Glomerular endothelial cell (primary cell): ENCODE data around the gene STAU1. TPM values are rescaled to one million over a fixed set of nuclear protein-coding genes. Genes with fewer than 3 reads are reported as not detected.
"Not testable (repeated sequence)": the region's sequence is repeated elsewhere in the genome, so short reads cannot be mapped to it uniquely, and the experiment has no call there.

Experiments
- DNase-seq: peaks from one replicate; pipeline ENCODE4 v3.0.0-alpha.2; 2011; ENCODE audit warnings: low read depth, low spot score; ENCODE audit errors: extremely low read depth
- total RNA-seq: library from RNA; depleted of rRNA; stranded (reverse); fragments of >200 nt; gene quantifications from 2 replicates; pipeline ENCODE4 v1.2.3, GENCODE V29; 2015

Gene STAU1
- 76.7 and 79.2 TPM in 2 replicates for total RNA-seq

DNA sequence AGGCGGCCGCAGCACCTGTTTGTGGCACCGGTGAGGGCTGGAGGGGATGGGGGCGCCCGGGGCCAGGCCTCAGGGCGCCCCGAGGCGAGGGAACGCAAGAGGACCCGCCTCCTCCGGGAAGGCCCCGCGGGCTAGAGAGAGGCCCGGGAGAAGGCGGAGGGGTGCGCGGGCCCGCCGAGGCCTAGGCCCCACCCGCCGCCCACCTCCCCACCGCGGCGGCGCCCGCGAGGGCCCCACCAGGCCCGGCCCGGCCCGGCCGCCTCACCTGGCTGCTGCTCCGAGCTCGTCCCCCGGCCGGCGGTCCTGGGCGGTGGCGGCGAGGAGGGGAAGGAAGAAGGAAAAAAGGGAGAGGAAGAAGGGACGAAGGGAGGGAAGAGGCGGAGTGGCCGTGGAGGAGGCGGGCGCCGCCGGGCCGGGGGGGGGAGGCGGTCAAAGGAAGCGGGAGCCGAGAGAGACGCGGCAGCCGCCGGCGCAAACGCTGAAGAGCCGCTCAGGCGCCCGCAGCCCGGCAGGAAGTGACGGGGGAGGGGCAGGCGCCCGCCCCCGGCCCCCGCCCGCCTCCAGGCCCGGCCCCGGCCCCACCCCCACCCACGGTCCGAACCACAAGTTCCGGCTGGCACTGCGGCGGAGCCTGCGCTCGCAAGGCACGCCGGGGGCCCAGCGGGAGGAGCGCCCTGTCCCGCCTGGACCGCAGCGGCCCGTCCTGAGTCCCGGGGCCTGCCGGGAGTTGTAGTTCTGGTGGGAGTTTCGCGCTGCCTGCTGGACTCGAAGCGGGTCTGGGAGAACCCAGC, at the start of gene STAU1:
STAU1 (minus strand) TSS at position 484 of the 791 bp plus-strand sequence. CDS start 22,133 bp downstream, outside the sequence.
- DNase-seq: peak; percentile 25

DNA sequence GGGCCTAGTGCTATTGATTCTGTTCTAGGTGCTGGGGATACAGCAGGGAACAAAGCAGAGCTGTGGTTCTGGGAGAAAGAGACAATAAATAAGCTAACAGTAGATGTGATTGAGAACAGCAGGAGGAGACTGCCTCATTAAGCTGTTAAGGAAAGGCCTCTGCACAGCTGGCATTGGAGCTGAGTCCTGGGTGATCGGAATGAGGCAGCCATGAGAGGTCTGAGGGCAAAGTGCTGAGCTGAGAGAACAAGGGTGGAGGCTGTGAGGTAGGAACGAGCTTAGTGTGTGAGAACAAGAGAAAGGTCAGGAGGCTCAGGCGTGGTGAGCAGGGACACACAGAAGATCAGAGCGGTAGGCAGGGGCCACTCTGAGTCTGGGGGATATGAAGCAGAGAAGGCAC, 49.4 kb upstream of the STAU1 start:
- no peak for DNase-seq

DNA sequence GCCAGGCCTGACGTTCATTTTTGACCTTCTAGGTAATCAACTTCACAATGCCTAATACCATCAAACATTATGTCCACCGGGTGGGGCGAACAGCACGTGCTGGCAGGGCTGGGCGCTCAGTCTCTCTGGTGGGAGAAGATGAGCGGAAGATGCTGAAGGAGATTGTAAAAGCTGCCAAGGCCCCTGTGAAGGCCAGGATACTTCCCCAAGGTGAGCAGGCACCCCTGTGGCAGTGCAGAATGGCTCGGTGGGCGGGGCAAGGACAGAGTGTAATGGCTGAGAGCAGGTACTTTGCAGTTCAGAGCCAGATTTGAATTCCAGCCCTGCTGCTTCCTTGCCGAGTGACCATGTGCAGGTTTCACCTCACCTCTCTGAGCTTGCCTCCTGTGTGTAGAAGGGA, 48.2 kb upstream of the STAU1 start:
- no peak for DNase-seq

- DNase-seq: no peak
These were observed 46.7 kb upstream of the STAU1 start for GRCh38 chr20:49234831-49235230.

GRCh38 chr20:49233226-49233625, 45.1 kb upstream of the STAU1 start:
- DNase-seq: no peak

- no peak for DNase-seq
These were observed 43.3 kb upstream of the STAU1 start for GRCh38 chr20:49231471-49231870.

DNA sequence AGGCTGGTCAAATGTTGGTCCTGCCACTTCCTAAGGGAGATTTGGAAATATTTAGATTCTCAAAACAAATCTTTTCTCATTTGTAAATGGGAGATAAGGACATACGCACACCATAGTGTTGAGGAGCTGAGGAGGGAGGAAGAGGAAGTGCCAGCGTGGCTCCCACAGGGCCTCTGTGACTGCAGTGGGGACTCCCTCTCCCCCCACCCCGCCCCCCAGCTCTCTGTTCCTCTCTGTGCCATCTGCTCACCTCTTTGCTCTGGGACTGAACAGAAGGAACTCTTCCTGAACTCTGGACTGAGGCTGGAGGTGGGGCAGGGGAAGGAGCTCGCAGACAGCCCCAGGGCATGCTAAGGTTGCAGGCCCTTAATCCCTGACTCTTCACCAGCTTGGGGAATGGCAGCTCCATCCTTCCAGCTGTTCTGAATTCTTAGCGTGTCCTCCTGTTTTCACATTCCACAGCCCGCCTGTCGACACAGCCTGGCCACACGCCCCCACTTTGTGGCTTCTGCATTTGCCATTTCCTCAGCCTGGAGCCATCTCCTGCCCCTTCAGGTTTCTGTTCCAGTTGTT, 42.5 kb upstream of the STAU1 start:
- DNase-seq: no peak

GRCh38 chr20:49230021-49230420, 41.9 kb upstream of the STAU1 start:
- DNase-seq: no peak

GRCh38 chr20:49229381-49229780, 41.2 kb upstream of the STAU1 start:
- no peak for DNase-seq

- DNase-seq: no peak
These were observed 40.5 kb upstream of the STAU1 start for GRCh38 chr20:49228676-49229075.

DNA sequence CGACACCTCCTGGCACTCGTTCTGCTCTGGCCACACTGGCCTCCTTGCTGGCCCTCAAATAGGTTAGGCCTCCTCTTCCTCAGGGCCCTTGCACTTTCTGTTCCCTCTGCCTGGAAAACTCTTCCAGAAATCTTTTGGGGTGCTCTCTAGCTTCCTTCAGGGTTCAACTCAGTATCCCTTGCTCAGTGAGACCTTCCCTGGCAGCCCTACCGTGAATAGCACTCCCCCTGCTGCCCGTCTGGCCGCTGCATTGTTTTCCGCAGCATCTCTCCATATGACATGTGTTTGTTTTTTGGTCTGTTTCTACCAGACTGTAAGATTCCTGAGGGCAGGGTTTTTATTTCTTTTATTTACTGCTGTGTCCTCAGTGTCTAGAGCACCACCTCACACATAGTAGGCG, 37.8 kb upstream of the STAU1 start:
- no peak for DNase-seq

DNA sequence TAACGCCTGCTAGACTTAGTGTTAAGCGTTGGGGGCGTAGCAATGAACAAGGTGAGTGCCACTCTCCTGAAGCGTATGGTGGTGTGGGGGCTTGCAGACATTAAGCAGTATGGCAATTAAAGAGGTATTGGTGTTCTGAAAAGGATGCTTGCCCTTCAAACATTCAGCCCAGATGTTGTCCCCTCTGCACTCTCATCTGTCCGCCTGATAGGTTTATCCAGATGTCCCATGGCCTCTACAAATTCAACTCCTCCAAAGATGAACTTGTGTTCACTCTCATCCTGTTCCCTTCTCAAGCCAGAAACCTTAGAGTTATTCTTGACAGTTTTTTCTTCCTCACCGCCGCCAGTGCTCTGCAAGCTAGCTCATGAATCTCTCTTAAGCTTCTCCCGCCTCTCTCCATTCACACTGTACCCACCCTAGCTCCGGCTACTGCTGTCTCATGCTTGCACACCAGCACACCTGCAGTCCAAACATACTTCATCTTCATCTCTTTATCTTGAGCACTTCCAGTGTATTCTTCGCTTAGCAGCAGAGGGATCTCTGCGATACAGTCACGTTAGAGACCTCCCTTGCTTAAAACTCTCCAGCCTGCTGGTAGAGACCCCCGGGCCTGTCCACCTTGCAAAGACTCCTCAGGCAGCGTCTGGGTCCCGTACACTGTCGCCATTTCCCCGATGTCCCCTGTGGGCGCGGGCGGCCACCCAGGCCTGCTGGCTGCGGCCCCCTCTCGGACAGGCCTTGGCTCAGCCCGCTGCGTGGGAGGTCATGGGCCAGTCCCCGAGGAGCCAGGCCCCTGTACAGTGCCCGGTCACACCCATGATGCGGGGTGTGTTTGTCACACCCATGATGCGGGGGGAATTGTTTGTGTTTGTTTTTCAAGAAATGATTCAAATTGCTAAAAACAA, 32.0 kb upstream of the STAU1 start:
- DNase-seq: no peak

DNA sequence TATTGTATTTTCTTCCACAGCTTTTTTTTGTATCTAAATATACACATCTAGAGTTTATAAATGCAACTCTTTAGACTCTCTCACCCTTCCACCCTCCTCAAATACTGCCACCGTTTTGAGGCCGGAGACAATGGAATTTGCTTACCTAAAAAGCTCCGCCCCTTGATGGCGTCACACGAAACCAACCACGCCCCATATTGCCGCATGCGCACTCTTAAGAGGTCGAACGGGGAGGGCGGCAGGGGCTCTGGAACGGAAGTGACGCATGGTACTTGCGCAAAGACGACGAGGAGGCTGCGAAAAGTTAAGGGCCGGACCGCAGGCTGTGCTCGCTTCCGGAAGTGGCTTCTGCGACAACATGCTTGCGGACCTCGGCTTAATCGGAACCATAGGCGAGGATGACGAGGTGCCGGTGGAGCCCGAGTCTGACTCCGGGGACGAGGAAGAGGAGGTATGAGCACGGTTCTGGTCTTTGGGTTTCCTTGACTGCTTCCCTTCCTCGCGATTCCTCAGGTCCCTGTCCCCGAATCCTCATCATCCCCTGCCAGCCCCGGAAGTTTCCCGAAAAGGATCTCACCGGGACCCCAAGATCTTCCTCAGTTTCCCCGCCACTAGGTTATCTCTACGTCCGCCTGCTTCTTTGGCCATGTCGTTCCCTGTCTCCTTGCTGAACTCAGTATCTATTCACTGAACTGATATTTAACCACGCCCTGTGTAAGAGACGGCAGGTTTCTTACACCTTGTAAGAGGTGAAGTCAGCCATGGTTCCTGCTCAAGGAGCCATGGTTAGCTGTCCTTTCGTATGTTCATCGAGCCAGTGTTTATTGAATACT, 31.2 kb upstream of the STAU1 start, which contains the start of gene DDX27:
DDX27 (plus strand) TSS at position 326 of the 833 bp plus-strand sequence; CDS start at position 359, 33 bp downstream.
- peak; percentile 95 for DNase-seq

DNA sequence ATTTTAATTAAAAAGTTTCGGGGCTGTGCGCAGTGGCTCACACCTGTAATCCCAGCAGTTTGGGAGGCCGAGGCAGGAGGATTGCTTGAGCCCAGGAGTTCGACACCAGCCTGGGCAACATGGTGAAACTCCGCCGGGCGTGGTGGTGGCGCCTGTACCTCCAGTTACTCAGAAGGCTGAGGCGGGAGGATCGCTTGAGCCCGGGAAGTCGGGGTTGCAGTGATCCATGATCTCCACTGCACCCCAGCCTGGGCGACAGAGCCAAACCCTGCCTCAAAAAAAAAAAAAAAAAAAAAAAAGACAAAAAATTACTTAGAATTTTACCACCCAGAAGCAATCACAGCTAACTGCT, 30.6 kb upstream of the STAU1 start:
- DNase-seq: not testable (repeated sequence)

DNA sequence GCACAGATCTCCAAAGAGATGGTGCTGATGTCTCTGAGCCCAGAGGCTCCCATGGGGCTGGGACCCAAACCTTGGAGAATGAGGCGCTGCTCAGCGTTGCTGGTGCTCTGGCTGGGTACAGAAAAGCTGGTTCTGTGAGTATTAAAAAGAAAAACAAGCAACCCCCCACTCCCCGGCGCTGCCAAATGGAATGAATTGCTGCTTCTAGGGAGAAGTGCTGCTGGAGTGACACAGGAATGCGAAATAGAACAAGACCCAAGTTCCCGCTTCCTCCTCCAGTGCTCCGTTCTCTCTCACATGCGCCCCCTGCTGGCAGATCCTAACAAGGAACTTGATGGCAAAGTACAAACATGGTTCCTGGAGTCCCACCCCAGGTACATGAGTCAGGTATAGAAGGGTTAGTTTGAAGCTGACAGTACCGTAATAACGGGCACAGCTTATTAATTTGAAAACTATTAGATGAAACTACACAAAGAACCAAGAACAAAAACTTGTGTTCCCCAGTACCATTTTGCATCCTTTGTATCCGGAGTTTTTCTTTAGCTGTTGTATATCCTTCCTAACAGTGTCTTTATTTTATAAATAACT, 29.0 kb upstream of the STAU1 start:
- DNase-seq: peak; percentile 80

- DNase-seq: no peak
These were observed 27.1 kb upstream of the STAU1 start for GRCh38 chr20:49215232-49215631.

DNA sequence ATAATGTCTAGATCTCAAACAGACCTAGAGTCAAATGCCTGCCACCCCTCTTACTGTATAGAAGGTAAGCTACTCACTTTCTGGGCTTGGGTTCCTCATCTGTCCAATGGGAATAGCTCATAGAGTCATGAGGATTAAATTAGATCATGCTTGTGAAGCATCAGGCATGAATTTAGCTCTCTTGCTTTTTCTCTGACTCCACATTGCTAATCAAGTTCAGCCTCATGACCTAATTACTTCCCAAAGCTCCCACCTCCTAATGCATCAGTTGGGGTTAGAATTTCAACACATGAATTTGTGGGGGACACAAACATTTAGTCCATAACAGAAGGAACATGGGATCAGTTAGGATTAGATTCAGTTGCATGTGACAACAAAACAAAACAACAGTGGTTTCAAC, 26.4 kb upstream of the STAU1 start:
- DNase-seq: no peak

DNA sequence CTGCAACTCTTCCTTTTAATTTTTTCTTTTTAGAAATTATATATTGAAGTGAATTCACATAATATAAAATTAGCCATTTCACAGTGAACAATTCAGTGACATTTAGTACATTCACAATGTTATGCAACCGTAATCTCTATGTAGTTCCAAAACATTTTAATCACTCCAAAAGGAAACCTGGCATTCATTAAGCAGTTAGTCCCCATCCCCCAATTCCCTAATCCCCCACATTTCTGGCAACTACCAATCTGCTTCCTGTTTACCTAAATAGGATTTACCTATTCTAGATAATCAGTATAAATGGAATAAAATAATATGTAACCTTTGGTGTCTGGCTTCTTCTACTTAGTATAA, 22.6 kb upstream of the STAU1 start:
- no peak for DNase-seq

GRCh38 chr20:49210101-49210756, 22.1 kb upstream of the STAU1 start:
- DNase-seq: no peak

- no peak for DNase-seq
These were observed 18.9 kb upstream of the STAU1 start for GRCh38 chr20:49207076-49207475.
